HG03520 (cell line): ENCODE results near the gene GABBR2.

Experiments
- ATAC-seq: cut with Tn5 transposase; IDR thresholded peaks from one replicate; pipeline ENCODE4 v1.9.1; 2021; ENCODE audit warnings: mild to moderate bottlenecking, moderate library complexity; ENCODE audit not compliant: unreplicated experiment

The GABBR2 gene

GRCh38 chr9:98360176-98360708 lies 348.5 kb downstream of the GABBR2 start:
- ATAC-seq: no peak

GRCh38 chr9:98359569-98359968 lies 349.2 kb downstream of the GABBR2 start:
- ATAC-seq: no peak

- no peak for ATAC-seq
Observed at GRCh38 chr9:98357921-98358535, 350.7 kb downstream of the GABBR2 start.

- ATAC-seq: no peak
Observed at GRCh38 chr9:98356953-98357690, 351.6 kb downstream of the GABBR2 start.

GRCh38 chr9:98356326-98356725 lies 352.4 kb downstream of the GABBR2 start:
- ATAC-seq: no peak

GRCh38 chr9:98351370-98351769 lies 357.4 kb downstream of the GABBR2 start:
- no peak for ATAC-seq

- ATAC-seq: no peak
Observed at GRCh38 chr9:98347642-98348041, 361.1 kb downstream of the GABBR2 start.

- no peak for ATAC-seq
Observed at GRCh38 chr9:98345011-98345410, 363.7 kb downstream of the GABBR2 start.

GRCh38 chr9:98344581-98344980 lies 364.2 kb downstream of the GABBR2 start:
- ATAC-seq: no peak

GRCh38 chr9:98342820-98343210 lies 365.9 kb downstream of the GABBR2 start:
- ATAC-seq: no peak

GRCh38 chr9:98342098-98342819 lies 366.5 kb downstream of the GABBR2 start:
- ATAC-seq: no peak

GRCh38 chr9:98341157-98342097 lies 367.3 kb downstream of the GABBR2 start:
- no peak for ATAC-seq

GRCh38 chr9:98339987-98340800 lies 368.5 kb downstream of the GABBR2 start:
- ATAC-seq: no peak

GRCh38 chr9:98335661-98336060 lies 373.1 kb downstream of the GABBR2 start:
- no peak for ATAC-seq

GRCh38 chr9:98334796-98335195 lies 373.9 kb downstream of the GABBR2 start:
- no peak for ATAC-seq

- no peak for ATAC-seq
Observed at GRCh38 chr9:98333703-98334582, 374.8 kb downstream of the GABBR2 start.

- ATAC-seq: no peak
Observed at GRCh38 chr9:98332405-98332831, 376.3 kb downstream of the GABBR2 start.

- ATAC-seq: no peak
Observed at GRCh38 chr9:98331536-98332259, 377.0 kb downstream of the GABBR2 start.
